Right atrium auricular region (tissue), 2 donors: Measurements from ENCODE around the gene PCDHGA8. TPM values are rescaled to one million over a fixed set of nuclear protein-coding genes. Genes with fewer than 3 reads are reported as not detected.
"Not testable (repeated sequence)": the region's sequence is repeated elsewhere in the genome, so short reads cannot be mapped to it uniquely, and the experiment has no call there.

Experiments used
- DNase-seq: peaks from one replicate; pipeline ENCODE4 v3.0.0-alpha.2; 2019; ENCODE audit warnings: low spot score
- H3K27ac ChIP-seq, 2 donors: fragments of 200-600 bp; sonication (generic); 1 replicate in 1 of 2; 2 replicates in 1 of 2; pipeline ENCODE4 v1.5.1; 2016 to 2019
- H3K27me3 ChIP-seq, 2 donors: fragments of 200-600 bp; sonication (generic); one replicate each; pipeline versions ENCODE4 v1.5.1 to v1.6.0; 2017 to 2019
- H3K36me3 ChIP-seq: fragments of 200-600 bp; sonication (generic); one replicate; pipeline ENCODE4 v1.5.1; 2016
- H3K4me1 ChIP-seq, 2 donors: fragments of 200-600 bp; sonication (generic); one replicate each; pipeline versions ENCODE4 v1.5.1 to v1.6.0; 2017 to 2019
- H3K4me3 ChIP-seq, 2 donors: fragments of 200-600 bp; sonication (generic); 1 replicate in 1 of 2; 2 replicates in 1 of 2; pipeline ENCODE4 v1.5.1; 2017 to 2019; ENCODE audit warnings: mild to moderate bottlenecking in 1 of 2, moderate library complexity in 1 of 2
- H3K9me3 ChIP-seq, 2 donors: fragments of 200-600 bp; sonication (generic); one replicate each; pipeline ENCODE4 v1.5.1; 2019
- CTCF ChIP-seq, 2 donors: fragments of 200-600 bp; sonication (generic); IDR thresholded peaks; one replicate each; pipeline ENCODE4 v1.5.1; 2019; ENCODE audit warnings: antibody characterized with exemption in 2 of 2
- total RNA-seq, 2 donors: library from RNA; depleted of rRNA; stranded (reverse); fragments of >200 nt; gene quantifications; one replicate each; pipeline ENCODE4 v1.1.0, GENCODE V29; 2016

Gene PCDHGA8
- total RNA-seq, 2 donors from 2014 or later: 5.0 to 5.7 TPM

GRCh38 chr5:141397756-141398551, 5.5 kb downstream of the PCDHGA8 start, which contains the start of gene PCDHGB5:
Gene PCDHGB5, plus strand, starts transcription at chr5:141397947. Its CDS starts 181 bp downstream, at chr5:141398128.
- not testable (repeated sequence) for H3K27me3 ChIP-seq, DNase-seq, H3K27ac ChIP-seq, H3K36me3 ChIP-seq
- H3K4me3 ChIP-seq: peak within 1 kb of the TSS; percentile 23 to 42
- TF ChIP-seq CTCF (IDR thresholded peaks at IDR 0.05): peak; percentile 32 to 76
- H3K4me1 ChIP-seq: peaks cover 0 to 11% of the 10 kb centered on the region in 2 donors
- H3K9me3 ChIP-seq: peaks cover 20 to 84% of the 10 kb centered on the region in 2 donors

DNA sequence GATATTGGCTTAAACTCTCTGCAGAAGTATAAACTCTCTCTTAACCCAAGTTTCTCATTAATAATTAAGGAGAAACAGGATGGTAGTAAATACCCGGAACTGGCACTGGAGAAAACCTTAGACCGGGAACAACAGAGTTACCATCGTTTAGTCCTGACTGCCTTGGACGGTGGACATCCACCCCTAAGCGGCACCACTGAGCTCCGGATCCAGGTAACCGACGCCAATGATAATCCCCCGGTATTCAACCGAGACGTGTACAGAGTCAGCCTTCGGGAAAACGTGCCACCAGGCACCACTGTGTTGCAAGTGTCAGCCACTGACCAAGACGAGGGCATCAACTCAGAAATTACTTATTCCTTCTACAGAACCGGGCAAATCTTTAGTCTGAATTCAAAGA, 6.2 kb downstream of the PCDHGA8 start:
- no peaks in the 10 kb centered on the region for H3K36me3 ChIP-seq
- peaks cover 0 to 11% of the 10 kb centered on the region in 2 donors for H3K4me1 ChIP-seq
- H3K4me3 ChIP-seq: no peak overlapping the region
- no peak for TF ChIP-seq CTCF (IDR thresholded peaks at IDR 0.05)
- peaks cover 27 to 84% of the 10 kb centered on the region in 2 donors for H3K9me3 ChIP-seq
- H3K27ac ChIP-seq: no peak overlapping the region
- no peak for DNase-seq
- H3K27me3 ChIP-seq: no peaks in the 10 kb centered on the region

GRCh38 chr5:141399555-141400258, 7.3 kb downstream of the PCDHGA8 start:
- peaks cover 0 to 11% of the 10 kb centered on the region in 2 donors for H3K4me1 ChIP-seq
- H3K4me3 ChIP-seq: no peak overlapping the region
- DNase-seq: no peak
- no peaks in the 10 kb centered on the region for H3K27me3 ChIP-seq
- H3K36me3 ChIP-seq: peaks cover 2% of the 10 kb centered on the region
- H3K9me3 ChIP-seq: peaks cover 31 to 84% of the 10 kb centered on the region in 2 donors
- no peak overlapping the region for H3K27ac ChIP-seq
- TF ChIP-seq CTCF (IDR thresholded peaks at IDR 0.05): no peak

DNA sequence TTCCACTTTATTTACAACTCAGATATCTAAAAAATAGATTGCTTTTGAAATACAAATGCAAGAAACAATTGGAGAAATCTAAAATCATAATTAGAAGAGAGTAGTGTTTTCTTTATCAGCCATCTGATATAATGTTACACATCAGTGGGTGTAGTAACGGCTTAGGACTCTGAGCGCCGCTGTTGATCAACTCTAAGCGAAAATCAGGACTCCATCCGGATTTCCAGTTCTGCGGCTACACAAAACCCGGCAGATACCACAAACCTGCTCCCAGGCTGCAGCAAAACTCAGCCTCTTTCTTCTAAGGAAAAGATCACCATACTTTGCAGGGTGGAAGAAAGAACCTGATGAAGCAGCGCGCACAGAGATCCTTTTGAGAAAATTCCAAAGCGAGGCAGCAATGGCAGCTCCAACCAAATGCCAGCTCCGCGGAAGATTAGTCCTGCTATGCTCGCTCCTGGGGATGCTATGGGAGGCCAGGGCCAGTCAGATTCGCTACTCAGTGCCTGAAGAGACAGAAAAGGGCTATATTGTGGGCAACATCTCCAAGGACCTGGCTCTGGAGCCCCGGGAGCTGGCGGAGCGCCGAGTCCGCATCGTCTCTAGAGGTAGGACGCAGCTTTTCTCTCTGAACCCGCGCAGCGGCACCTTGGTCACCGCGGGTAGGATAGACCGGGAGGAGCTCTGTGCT, 10.3 kb downstream of the PCDHGA8 start, which contains the start of gene PCDHGA9:
Gene PCDHGA9, plus strand, starts transcription at position 226 of the 691 bp plus-strand sequence. Its CDS starts 175 bp downstream, at position 401.
- DNase-seq: no peak
- Histone ChIP-seq H3K4me1 (peaks cover 0 to 11% of the 10 kb centered on the region in 2 donors), H3K27me3 (no peaks in the 10 kb centered on the region), H3K36me3 (peaks cover 8% of the 10 kb centered on the region), H3K4me3 (peak within 1 kb of the TSS in 1 of 2 donors; percentile 13), H3K9me3 (peaks cover 34 to 92% of the 10 kb centered on the region in 2 donors), H3K27ac (no peak within 1 kb of the TSS)
- peak; percentile 7 to 40 for TF ChIP-seq CTCF (IDR thresholded peaks at IDR 0.05)

GRCh38 chr5:141403387-141403786, 11.0 kb downstream of the PCDHGA8 start:
- peaks cover 8% of the 10 kb centered on the region for H3K36me3 ChIP-seq
- no peak for TF ChIP-seq CTCF (IDR thresholded peaks at IDR 0.05)
- no peak overlapping the region for H3K27ac ChIP-seq
- no peak overlapping the region for H3K4me3 ChIP-seq
- DNase-seq: no peak
- peaks cover 0 to 11% of the 10 kb centered on the region in 2 donors for H3K4me1 ChIP-seq
- H3K27me3 ChIP-seq: no peaks in the 10 kb centered on the region
- peaks cover 36 to 98% of the 10 kb centered on the region in 2 donors for H3K9me3 ChIP-seq
